HG03432 (cell line): ENCODE results near the gene RAD23B.
"Not testable (repeated sequence)": the region's sequence is repeated elsewhere in the genome, so short reads cannot be mapped to it uniquely, and the experiment has no call there.

Experiments
- ATAC-seq: cut with Tn5 transposase; IDR thresholded peaks from one replicate; pipeline ENCODE4 v1.9.1; 2021; ENCODE audit warnings: mild to moderate bottlenecking, moderate library complexity; ENCODE audit not compliant: unreplicated experiment

RAD23B gene

GRCh38 chr9:107288701-107289100 is 5.6 kb downstream of the RAD23B start:
- ATAC-seq = no peak

- ATAC-seq = no peak
These were observed 7.5 kb downstream of the RAD23B start for GRCh38 chr9:107290619-107291018.

DNA sequence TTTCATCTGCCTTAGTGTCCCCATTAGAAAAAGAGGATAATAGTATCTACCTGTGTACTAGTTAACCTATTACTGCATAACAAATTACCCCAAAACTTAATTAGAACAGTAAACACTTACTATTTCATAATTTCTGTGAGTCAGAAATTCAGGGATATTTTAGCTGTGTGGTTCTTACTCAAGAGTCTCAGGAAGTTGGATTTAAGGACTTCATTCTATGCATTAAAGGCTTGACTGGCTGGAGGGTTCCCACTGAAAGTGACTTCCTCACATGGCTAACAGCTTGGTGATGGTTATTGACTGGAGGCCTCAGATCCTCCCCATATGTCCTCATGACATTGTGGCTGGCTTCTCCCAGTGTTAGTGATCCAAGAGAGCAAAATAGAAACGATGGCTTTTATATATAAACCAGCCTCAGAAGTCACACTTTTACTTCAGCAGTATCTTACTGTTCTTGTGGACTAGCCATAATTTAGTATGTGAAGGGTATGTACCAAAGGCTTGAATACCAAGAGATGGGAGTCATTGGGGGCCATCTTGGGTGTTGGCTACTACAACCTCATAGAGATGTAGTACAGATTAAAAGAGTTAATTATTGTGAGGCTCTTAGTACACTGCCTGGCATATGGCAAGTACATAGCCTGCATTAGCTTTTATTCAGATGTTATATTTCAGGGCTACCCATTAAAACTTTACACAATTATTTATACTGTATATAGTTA is 9.9 kb downstream of the RAD23B start:
- ATAC-seq = no peak

- no peak for ATAC-seq
These were observed 10.5 kb downstream of the RAD23B start for GRCh38 chr9:107293543-107294085.

GRCh38 chr9:107294756-107295155 is 11.7 kb downstream of the RAD23B start:
- ATAC-seq = no peak

DNA sequence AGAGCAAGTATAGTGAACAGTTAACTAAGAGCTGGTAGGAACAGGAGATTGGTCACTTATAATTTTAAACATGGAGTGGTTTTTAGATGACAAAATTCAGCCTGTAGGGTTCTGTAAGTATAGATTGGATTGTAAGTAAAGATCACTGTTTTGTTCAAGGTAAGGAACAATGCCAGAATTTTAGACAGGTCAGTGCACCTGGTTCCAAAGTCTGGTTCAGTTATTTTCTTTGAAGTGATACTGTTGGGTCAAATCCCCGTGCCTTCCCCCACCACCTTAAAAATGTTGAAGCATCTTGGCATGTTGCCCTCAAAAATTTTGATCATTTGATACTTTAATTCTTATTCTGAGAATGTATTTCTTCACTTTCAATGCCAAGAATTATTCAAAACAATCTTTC is 12.9 kb downstream of the RAD23B start:
- no peak for ATAC-seq

- ATAC-seq = not testable (repeated sequence)
These were observed 13.5 kb downstream of the RAD23B start for GRCh38 chr9:107296592-107296991.

DNA sequence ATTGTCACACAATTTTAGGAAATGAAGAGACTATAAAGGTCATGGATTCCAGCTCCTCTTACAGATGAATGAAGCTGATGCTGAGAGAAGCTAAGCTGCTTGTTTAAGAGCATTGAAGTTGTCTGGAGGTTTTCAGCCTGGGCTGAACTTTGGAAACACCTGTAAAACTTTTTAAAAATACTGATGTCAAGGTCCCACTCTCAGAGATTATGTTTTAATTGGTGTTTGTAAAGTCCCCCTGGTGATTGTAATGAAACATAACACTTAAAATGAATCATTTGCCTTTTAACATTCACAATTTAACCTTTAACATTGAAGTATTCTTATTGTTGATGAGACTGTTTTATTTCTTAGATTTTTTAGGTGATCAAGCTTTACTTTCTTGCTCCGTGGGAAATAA is 16.4 kb downstream of the RAD23B start:
- no peak for ATAC-seq

GRCh38 chr9:107306308-107306707 is 23.2 kb downstream of the RAD23B start:
- no peak for ATAC-seq

DNA sequence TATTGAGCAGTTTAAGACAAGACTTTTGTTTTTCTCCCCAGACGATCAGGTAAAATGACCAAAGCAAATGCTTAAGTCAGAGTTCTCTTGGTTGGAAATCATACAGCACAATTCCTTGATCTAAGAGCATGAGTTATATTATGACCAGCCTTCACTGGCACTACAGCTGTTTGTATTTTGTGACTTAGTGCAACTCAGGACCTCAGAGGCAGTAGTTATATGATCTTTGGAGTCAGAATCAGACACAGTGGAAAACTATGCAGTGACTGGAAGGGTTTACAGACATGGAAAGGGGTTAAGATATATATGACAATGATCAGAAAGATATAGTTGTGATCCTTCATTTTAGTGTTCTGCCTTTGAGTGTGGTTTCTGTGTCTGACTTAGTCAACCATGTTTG is 24.3 kb downstream of the RAD23B start:
- no peak for ATAC-seq

GRCh38 chr9:107308461-107308860 is 25.4 kb downstream of the RAD23B start:
- no peak for ATAC-seq

GRCh38 chr9:107309271-107309670 is 26.2 kb downstream of the RAD23B start:
- ATAC-seq = peak; percentile 67

GRCh38 chr9:107312376-107313050 is 29.4 kb downstream of the RAD23B start:
- ATAC-seq = no peak

GRCh38 chr9:107313555-107314096 is 30.5 kb downstream of the RAD23B start:
- ATAC-seq = no peak

- ATAC-seq = no peak
These were observed 31.7 kb downstream of the RAD23B start for GRCh38 chr9:107314763-107315162.

- no peak for ATAC-seq
These were observed 33.9 kb downstream of the RAD23B start for GRCh38 chr9:107316795-107317661.

GRCh38 chr9:107322643-107323042 is 39.6 kb downstream of the RAD23B start:
- ATAC-seq = no peak

DNA sequence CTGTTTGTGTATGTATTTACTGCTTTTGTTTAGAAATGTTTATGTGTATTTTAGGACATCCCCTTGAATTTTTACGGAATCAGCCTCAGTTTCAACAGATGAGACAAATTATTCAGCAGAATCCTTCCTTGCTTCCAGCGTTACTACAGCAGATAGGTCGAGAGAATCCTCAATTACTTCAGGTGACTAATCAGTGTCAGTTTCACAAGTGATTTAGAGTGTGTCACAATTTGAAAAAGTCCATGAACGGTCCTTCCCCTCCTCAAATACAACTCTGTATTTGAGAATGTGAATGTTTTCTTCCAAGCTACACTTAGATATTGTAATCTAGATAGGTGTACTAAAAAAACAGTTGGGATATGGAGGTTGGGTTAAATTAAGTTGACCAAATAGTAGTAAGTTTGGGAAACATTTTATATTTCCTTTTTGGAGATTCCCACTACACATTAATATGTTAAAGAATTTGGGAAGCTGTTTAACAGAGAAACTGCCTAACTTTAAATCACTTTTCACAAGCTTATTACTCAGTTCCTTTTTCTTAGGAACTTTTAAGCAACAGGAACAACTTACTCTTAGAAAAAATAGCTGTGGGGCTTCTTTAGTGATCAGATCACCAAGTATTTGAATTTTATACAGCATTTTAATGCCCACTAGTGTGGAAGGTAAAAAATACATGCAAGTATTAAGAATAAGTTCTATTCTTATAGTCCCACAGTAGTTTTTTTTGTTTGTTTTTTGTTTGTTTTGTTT is 40.9 kb downstream of the RAD23B start:
- no peak for ATAC-seq

- no peak for ATAC-seq
These were observed 42.8 kb downstream of the RAD23B start for GRCh38 chr9:107325842-107326241.

- ATAC-seq = no peak
These were observed 45.4 kb downstream of the RAD23B start for GRCh38 chr9:107328510-107328909.
